CD14-positive monocyte (primary cell): ENCODE results near the gene PROKR2. TPM values are rescaled to one million over a fixed set of nuclear protein-coding genes. Genes with fewer than 3 reads are reported as not detected.

Experiments
- DNase-seq, 3 donors: peaks; one replicate each; pipeline ENCODE4 v3.0.0-alpha.2; 2011 to 2022
- H2AFZ ChIP-seq: 2 replicates; pipeline ENCODE4 v1.6.0; 2012; ENCODE audit warnings: mild to moderate bottlenecking, low read depth, low read length, inconsistent platforms; ENCODE audit not compliant: insufficient read depth, poor library complexity, severe bottlenecking
- H3K27ac ChIP-seq, 2 donors: 1 replicate in 1 of 2; 2 replicates in 1 of 2; pipeline ENCODE4 v1.5.1; 2012 to 2013; ENCODE audit warnings: low read length in 2 of 2, control low read depth in 1 of 2, inconsistent platforms in 1 of 2, low read depth in 1 of 2, mild to moderate bottlenecking in 1 of 2
- H3K27me3 ChIP-seq, 2 donors: one replicate each; pipeline versions ENCODE4 v1.6.0 to v1.6.1; 2011 to 2013; ENCODE audit warnings: low read length in 2 of 2; ENCODE audit not compliant: control insufficient read depth in 2 of 2, insufficient read depth in 2 of 2
- H3K36me3 ChIP-seq, 2 donors: replicated peaks in 1 of 2; 1 replicate in 1 of 2; 2 replicates in 1 of 2; pipeline versions ENCODE4 v1.5.1 to v1.6.1; 2012 to 2013; ENCODE audit warnings: low read length in 2 of 2, control low read depth in 1 of 2, inconsistent platforms in 1 of 2, mild to moderate bottlenecking in 1 of 2; ENCODE audit not compliant: insufficient read depth in 2 of 2, control insufficient read depth in 1 of 2
- H3K4me1 ChIP-seq, 2 donors: 1 replicate in 1 of 2; 2 replicates in 1 of 2; pipeline versions ENCODE4 v1.5.1 to v1.6.1; 2012 to 2013; ENCODE audit warnings: low read length in 2 of 2, control low read depth in 1 of 2, inconsistent platforms in 1 of 2, mild to moderate bottlenecking in 1 of 2, moderate library complexity in 1 of 2; ENCODE audit not compliant: insufficient read depth in 2 of 2, control insufficient read depth in 1 of 2
- H3K4me2 ChIP-seq: replicated peaks from 2 replicates; pipeline ENCODE3; 2012; ENCODE audit warnings: low read length, moderate library complexity, mild to moderate bottlenecking; ENCODE audit not compliant: poor library complexity, severe bottlenecking; ENCODE audit errors: extremely low read depth
- H3K4me3 ChIP-seq, 3 experiments: fragments of 200-600 bp in 1 of 3; sonication (generic) in 1 of 3; replicated peaks in 1 of 3; 1 replicate in 2 of 3; 2 replicates in 1 of 3; pipeline ENCODE4 v1.5.1; 2011 to 2013; ENCODE audit warnings: low read length in 3 of 3, mild to moderate bottlenecking in 3 of 3, control low read depth in 2 of 3, low read depth in 2 of 3, inconsistent platforms in 1 of 3, moderate library complexity in 1 of 3
- H3K79me2 ChIP-seq: 2 replicates; pipeline ENCODE4 v1.6.0; 2012; ENCODE audit warnings: mild to moderate bottlenecking, control low read depth, inconsistent platforms, low read length, moderate library complexity; ENCODE audit not compliant: insufficient read depth
- H3K9ac ChIP-seq: 2 replicates; pipeline ENCODE4 v1.6.0; 2017; ENCODE audit warnings: low read length, mild to moderate bottlenecking; ENCODE audit not compliant: insufficient read depth, poor library complexity, severe bottlenecking
- H3K9me3 ChIP-seq, 2 donors: replicated peaks in 1 of 2; 1 replicate in 1 of 2; 2 replicates in 1 of 2; pipeline versions ENCODE4 v1.5.1 to v1.6.1; 2012 to 2013; ENCODE audit warnings: low read length in 2 of 2, control low read depth in 1 of 2; ENCODE audit not compliant: control insufficient read depth in 1 of 2, insufficient read depth in 1 of 2
- H4K20me1 ChIP-seq: 2 replicates; pipeline ENCODE4 v1.6.0; 2012; ENCODE audit warnings: mild to moderate bottlenecking, low read length, control low read depth, moderate library complexity; ENCODE audit not compliant: insufficient read depth
- H3K27ac Mint-ChIP-seq, 7 donors: one replicate each; pipeline ENCODE4 v1.8.0; 2020; ENCODE audit warnings: mild to moderate bottlenecking in 7 of 7, mixed read lengths in 7 of 7, moderate library complexity in 6 of 7, inconsistent platforms in 2 of 7
- H3K27me3 Mint-ChIP-seq, 3 donors: one replicate each; pipeline ENCODE4 v1.8.0; 2021 to 2022; ENCODE audit warnings: low read depth in 3 of 3, mild to moderate bottlenecking in 3 of 3, mixed read lengths in 3 of 3, moderate library complexity in 3 of 3, inconsistent platforms in 1 of 3
- H3K36me3 Mint-ChIP-seq, 2 donors: one replicate each; pipeline ENCODE4 v1.8.0; 2020; ENCODE audit warnings: mixed read lengths in 2 of 2, inconsistent platforms in 1 of 2, mild to moderate bottlenecking in 1 of 2
- H3K4me1 Mint-ChIP-seq: one replicate; pipeline ENCODE4 v1.8.0; 2020; ENCODE audit warnings: mild to moderate bottlenecking, mixed read lengths
- H3K4me3 Mint-ChIP-seq, 2 donors: one replicate each; pipeline ENCODE4 v1.8.0; 2020; ENCODE audit warnings: mild to moderate bottlenecking in 2 of 2, mixed read lengths in 2 of 2, moderate library complexity in 1 of 2
- H3K9me3 Mint-ChIP-seq, 7 donors: one replicate each; pipeline ENCODE4 v1.8.0; 2020 to 2022; ENCODE audit warnings: mixed read lengths in 7 of 7, mild to moderate bottlenecking in 6 of 7, moderate library complexity in 6 of 7, inconsistent platforms in 2 of 7
- CTCF ChIP-seq: fragments of 200-600 bp; IDR thresholded peaks from one replicate; pipeline ENCODE4 v1.8.0; 2022; ENCODE audit warnings: antibody characterized with exemption, mild to moderate bottlenecking
- WGBS: methylation state at CpG from one replicate; pipeline ENCODE4 v1.1.5; 2013; ENCODE audit warnings: missing lambda C conversion rate; ENCODE audit not compliant: insufficient coverage; 5-methylcytosine and 5-hydroxymethylcytosine counted together
- intact Hi-C, 2 donors: fragments of 100-400 bp; cut with micrococcal nuclease; formaldehyde crosslinking; loops; one replicate each; pipeline versions ENCODE4 v1.15.0 to v1.15.1; 2023
- polyA plus RNA-seq, 3 donors: library from polyadenylated mRNA; depleted of rRNA in 1 of 3; unstranded in 2 of 3; stranded (reverse) in 1 of 3; fragments of 300-500 nt in 2 of 3; fragments of >200 nt in 1 of 3; fragmentation: Illumina TruSeq in 2 of 3; gene quantifications; 1 replicate in 2 of 3; 2 replicates in 1 of 3; pipeline ENCODE4 v1.2.3, GENCODE V29; 2012 to 2021

The PROKR2 gene
- polyA plus RNA-seq, 3 donors, result not detected

- H3K27me3 Mint-ChIP-seq, result peaks cover 40 to 53% (median 44%) of the 10 kb centered on the region in 3 donors
- H3K9me3 Mint-ChIP-seq, result peaks cover 14 to 44% (median 30%) of the 10 kb centered on the region in 7 donors
- TF ChIP-seq CTCF, result no peak
- Histone ChIP-seq H3K4me3 (no peak overlapping the region), H3K36me3 (no peaks in the 10 kb centered on the region), H3K27me3 (peaks cover 10 to 36% of the 10 kb centered on the region in 2 donors), H3K9ac (no peak overlapping the region), H3K4me1 (no peaks in the 10 kb centered on the region), H4K20me1 (no peaks in the 10 kb centered on the region), H2AFZ (no peak overlapping the region), H3K4me2 (no peak overlapping the region), H3K27ac (no peak overlapping the region), H3K79me2 (no peaks in the 10 kb centered on the region), H3K9me3 (peaks cover 18 to 30% of the 10 kb centered on the region in 2 donors)
- H3K36me3 Mint-ChIP-seq, result no peaks in the 10 kb centered on the region
- no peak overlapping the region for H3K4me3 Mint-ChIP-seq
- WGBS, result no CpG with 5 or more reads among the region's 5 CpGs
- no peak overlapping the region for H3K27ac Mint-ChIP-seq
- DNase-seq, result no peak
- intact Hi-C loops, result no loop called here
- peaks cover 7% of the 10 kb centered on the region for H3K4me1 Mint-ChIP-seq
Observed at GRCh38 chr20:5312518-5312917, 4.2 kb downstream of the PROKR2 start.

- Mint-ChIP-seq H3K27me3 (peaks cover 15 to 28% (median 18%) of the 10 kb centered on the region in 3 donors), H3K9me3 (peaks cover 16 to 55% (median 43%) of the 10 kb centered on the region in 7 donors), H3K27ac (no peak overlapping the region), H3K4me3 (no peak overlapping the region), H3K36me3 (no peaks in the 10 kb centered on the region), H3K4me1 (peaks cover 4% of the 10 kb centered on the region)
- no peak overlapping the region for H3K9ac ChIP-seq
- no peak overlapping the region for H2AFZ ChIP-seq
- no peaks in the 10 kb centered on the region for H3K79me2 ChIP-seq
- H3K9me3 ChIP-seq, result peaks cover 25 to 29% of the 10 kb centered on the region in 2 donors
- intact Hi-C loops, result no loop called here
- H3K36me3 ChIP-seq, result no peaks in the 10 kb centered on the region
- peaks cover 0 to 12% of the 10 kb centered on the region in 2 donors for H3K27me3 ChIP-seq
- no peak overlapping the region for H3K27ac ChIP-seq
- H3K4me1 ChIP-seq, result no peaks in the 10 kb centered on the region
- no peak for DNase-seq
- no peak for TF ChIP-seq CTCF
- no CpG with 5 or more reads among the region's 1 CpG for WGBS
- H3K4me3 ChIP-seq, result no peak overlapping the region
- H4K20me1 ChIP-seq, result no peaks in the 10 kb centered on the region
- H3K4me2 ChIP-seq, result no peak overlapping the region
Observed at GRCh38 chr20:5309971-5310370, 6.8 kb downstream of the PROKR2 start.
